Spleen (tissue), 11 donors: ENCODE results near the gene LYRM4. TPM values are rescaled to one million over a fixed set of nuclear protein-coding genes. Genes with fewer than 3 reads are reported as not detected.

ENCODE experiments used
- DNase-seq: peaks from one replicate; pipeline ENCODE4 v3.0.0-alpha.2; 2020
- H3K27ac ChIP-seq, 8 donors: fragments of 200-600 bp; sonication (generic) in 7 of 8; 1 replicate in 4 of 8; 2 replicates in 4 of 8; pipeline versions ENCODE4 v1.5.0 to v1.8.0; 2016 to 2021; ENCODE audit warnings: inconsistent platforms in 4 of 8, mild to moderate bottlenecking in 4 of 8, moderate library complexity in 1 of 8
- H3K27me3 ChIP-seq, 7 donors: fragments of 200-600 bp; sonication (generic) in 6 of 7; replicated peaks in 1 of 7; 1 replicate in 4 of 7; 2 replicates in 3 of 7; pipeline versions ENCODE4 v1.5.0 to v1.8.0; 2016 to 2021; ENCODE audit warnings: inconsistent platforms in 3 of 7, mild to moderate bottlenecking in 1 of 7
- H3K36me3 ChIP-seq, 6 donors: fragments of 200-600 bp; sonication (generic) in 5 of 6; 1 replicate in 4 of 6; 2 replicates in 2 of 6; pipeline versions ENCODE4 v1.5.0 to v1.8.0; 2016 to 2021; ENCODE audit warnings: inconsistent platforms in 2 of 6
- H3K4me1 ChIP-seq, 6 donors: fragments of 200-600 bp; sonication (generic) in 5 of 6; 1 replicate in 3 of 6; 2 replicates in 3 of 6; pipeline versions ENCODE4 v1.5.0 to v1.8.0; 2016 to 2021; ENCODE audit warnings: inconsistent platforms in 3 of 6
- H3K4me3 ChIP-seq, 8 donors: fragments of 200-600 bp; sonication (generic) in 7 of 8; 1 replicate in 4 of 8; 2 replicates in 4 of 8; pipeline versions ENCODE4 v1.5.0 to v1.8.0; 2016 to 2021; ENCODE audit warnings: inconsistent platforms in 4 of 8, mild to moderate bottlenecking in 4 of 8, moderate library complexity in 2 of 8
- H3K9me3 ChIP-seq, 8 donors: fragments of 200-600 bp; sonication (generic) in 7 of 8; 1 replicate in 4 of 8; 2 replicates in 4 of 8; pipeline versions ENCODE4 v1.5.0 to v1.8.0; 2016 to 2021; ENCODE audit warnings: inconsistent platforms in 4 of 8
- CTCF ChIP-seq, 11 experiments: fragments of 200-600 bp in 7 of 11; fragments of 450-650 bp in 4 of 11; sonication (generic) in 4 of 11; IDR thresholded peaks in 8 of 11; conservative IDR thresholded peaks in 3 of 11; 1 replicate in 7 of 11; 2 replicates in 4 of 11; pipeline versions ENCODE4 v1.4.0 to v1.8.0; 2016 to 2021; ENCODE audit warnings: antibody characterized with exemption in 11 of 11, inconsistent platforms in 4 of 11, mild to moderate bottlenecking in 1 of 11
- POLR2A ChIP-seq, 3 donors: fragments of 450-650 bp; IDR thresholded peaks; one replicate each; pipeline ENCODE4 v1.5.1; 2017; ENCODE audit warnings: antibody characterized with exemption in 3 of 3, mild to moderate bottlenecking in 1 of 3
- POLR2AphosphoS5 ChIP-seq, 3 donors: sonication (generic); formaldehyde crosslinking; IDR thresholded peaks; one replicate each; pipeline ENCODE4 v1.5.1; 2017; ENCODE audit warnings: antibody characterized with exemption in 3 of 3
- WGBS, 5 donors: extraction: QIAGEN DNeasy Blood & Tissue Kit in 3 of 5; methylation state at CpG; one replicate each; pipeline versions ENCODE4 v1.1.5 to v1.1.7; 2013 to 2018; 5-methylcytosine and 5-hydroxymethylcytosine counted together
- intact Hi-C: fragments of 100-400 bp; cut with DNase I; formaldehyde crosslinking; loops from one replicate; pipeline ENCODE4 v1.15.0; 2023; ENCODE audit warnings: low total_unique reads
- polyA plus RNA-seq, 3 donors: library from polyadenylated mRNA; stranded (reverse); fragments of 200-250 nt; gene quantifications; one replicate each; pipeline ENCODE4 v1.2.1, GENCODE V29; 2013
- total RNA-seq, 7 donors: library from RNA; depleted of rRNA in 3 of 7; stranded (reverse); fragments of >200 nt in 3 of 7; fragmentation: NEBNext Ultra II Directional in 4 of 7; extraction: Animal tissue kit (Norgen Biotek cat#: 25700) in 4 of 7; gene quantifications; one replicate each; pipeline versions ENCODE4 v1.1.0 to v1.2.1, GENCODE V29; 2016 to 2021
- donor health status: healthy with polysubstance abuse.
- donor health status: DM: no; HTN: no; CAD: no; lungs with moderate emphysema.
- donor health status: DM: no; HTN: no; CAD: no.
- donor health status: Bipolar disorder and iron deficiency.
- donor health status: healthy.
- donor health status: DM: no; HTN: no; CAD: no.
- donor health status: DM: yes; HTN: yes; CAD: no.

Gene LYRM4
- total and polyA plus RNA-seq, 10 donors: 32.1 to 58.1 (median 38.7) TPM

- DNase-seq: no peak
- WGBS, 5 donors: 22 to 33% (median 28%) methylated on average over 2 of the region's 2 CpGs
These were observed 81.9 kb downstream of the LYRM4 start for GRCh38 chr6:5178806-5179205.

GRCh38 chr6:5175635-5176034 lies 85.1 kb downstream of the LYRM4 start:
- Histone ChIP-seq H3K36me3 (no peaks in the 10 kb centered on the region), H3K9me3 (no peaks in the 10 kb centered on the region), H3K4me1 (peaks cover 0 to 46% (median 24%) of the 10 kb centered on the region in 6 donors), H3K27me3 (no peaks in the 10 kb centered on the region), H3K4me3 (no peak overlapping the region), H3K27ac (peak overlapping the region in 6 of 8 donors; percentile 63 to 80 (median 76))
- DNase-seq: no peak
- intact Hi-C loops: no loop called here
- TF ChIP-seq POLR2AphosphoS5 (IDR thresholded peaks at IDR 0.05) (no peak), POLR2A (IDR thresholded peaks at IDR 0.05) (no peak), CTCF (IDR thresholded peaks at IDR 0.05 in 8 of 11, conservative IDR thresholded peaks at IDR 0.05 in 3 of 11) (no peak)
- WGBS, 5 donors: 48 to 75% (median 58%) methylated on average over 6 of the region's 6 CpGs

More at GRCh38 chr6:5178806-5179205, 81.9 kb downstream of the LYRM4 start:
- Histone ChIP-seq H3K9me3 (no peaks in the 10 kb centered on the region), H3K4me3 (no peak overlapping the region), H3K27ac (no peak overlapping the region), H3K27me3 (no peaks in the 10 kb centered on the region), H3K4me1 (peaks cover 0 to 39% (median 21%) of the 10 kb centered on the region in 6 donors), H3K36me3 (no peaks in the 10 kb centered on the region)
- TF ChIP-seq POLR2AphosphoS5 (IDR thresholded peaks at IDR 0.05): no peak
- no peak for TF ChIP-seq POLR2A (IDR thresholded peaks at IDR 0.05)
- TF ChIP-seq CTCF (IDR thresholded peaks at IDR 0.05 in 8 of 11, conservative IDR thresholded peaks at IDR 0.05 in 3 of 11): no peak
- intact Hi-C loops: no loop called here

GRCh38 chr6:5174756-5175549 lies 85.8 kb downstream of the LYRM4 start:
- H3K4me1 ChIP-seq: peaks cover 0 to 46% (median 24%) of the 10 kb centered on the region in 6 donors
- no peak for DNase-seq
- peak overlapping the region; percentile 63 to 80 (median 75) for H3K27ac ChIP-seq
- peak overlapping the region in 2 of 8 donors; percentile 20 to 44 for H3K4me3 ChIP-seq
- intact Hi-C loops: no loop called here
- no peaks in the 10 kb centered on the region for H3K27me3 ChIP-seq
- no peaks in the 10 kb centered on the region for H3K9me3 ChIP-seq
- no peak for TF ChIP-seq POLR2A (IDR thresholded peaks at IDR 0.05)
- peak in 3 of 11 experiments; percentile 5 to 24 (median 22) for TF ChIP-seq CTCF (IDR thresholded peaks at IDR 0.05 in 8 of 11, conservative IDR thresholded peaks at IDR 0.05 in 3 of 11)
- 46 to 69% (median 56%) methylated on average over 10 of the region's 10 CpGs for WGBS, 5 donors
- H3K36me3 ChIP-seq: no peaks in the 10 kb centered on the region

GRCh38 chr6:5174244-5174643 lies 86.5 kb downstream of the LYRM4 start:
- 3 to 20% (median 11%) methylated on average over 6 of the region's 6 CpGs for WGBS, 5 donors
- no peaks in the 10 kb centered on the region for H3K27me3 ChIP-seq
- H3K4me1 ChIP-seq: peaks cover 0 to 46% (median 24%) of the 10 kb centered on the region in 6 donors
- DNase-seq: no peak
- peak overlapping the region in 4 of 8 donors; percentile 1 to 44 (median 13) for H3K4me3 ChIP-seq
- no peaks in the 10 kb centered on the region for H3K36me3 ChIP-seq
- no peaks in the 10 kb centered on the region for H3K9me3 ChIP-seq
- intact Hi-C loops: no loop called here
- H3K27ac ChIP-seq: peak overlapping the region; percentile 63 to 80 (median 75)
- TF ChIP-seq CTCF (IDR thresholded peaks at IDR 0.05 in 8 of 11, conservative IDR thresholded peaks at IDR 0.05 in 3 of 11) (no peak), POLR2AphosphoS5 (IDR thresholded peaks at IDR 0.05) (peak in 1 of 3 donors; percentile 63)
